Stimulated activated CD8-positive, alpha-beta memory T cell treated with anti-CD3 and anti-CD28 coated beads, Interleukin-12 subunit alpha, Interleukin-12 subunit beta, amount 100 ng/mL, for 4 hours (primary cell): ENCODE results near the gene PKNOX2.
A peak's percentile ranks its signal among the peaks of the same experiment; 100 is the strongest.

Experiments used
- DNase-seq: peaks from one replicate; pipeline ENCODE4 v3.0.0-alpha.2; 2020; ENCODE audit warnings: low read depth

The PKNOX2 gene

GRCh38 chr11:125164422-125165110 lies at the start of gene PKNOX2:
PKNOX2 (plus strand) TSS chr11:125164751; CDS start chr11:125351306, 186,555 bp downstream.
- DNase-seq = peak; percentile 21

GRCh38 chr11:125117429-125117828 lies 47.1 kb upstream of the PKNOX2 start:
- no peak for DNase-seq

GRCh38 chr11:125123194-125123946 lies 41.2 kb upstream of the PKNOX2 start:
- no peak for DNase-seq

GRCh38 chr11:125123947-125124617 lies 40.5 kb upstream of the PKNOX2 start:
- no peak for DNase-seq

- no peak for DNase-seq
These were observed 39.9 kb upstream of the PKNOX2 start for GRCh38 chr11:125124618-125124992.

GRCh38 chr11:125128450-125128849 lies 36.1 kb upstream of the PKNOX2 start:
- no peak for DNase-seq

- DNase-seq = no peak
These were observed 35.1 kb upstream of the PKNOX2 start for GRCh38 chr11:125129316-125129993.

GRCh38 chr11:125132071-125132470 lies 32.5 kb upstream of the PKNOX2 start:
- DNase-seq = no peak

- DNase-seq = no peak
These were observed 32.0 kb upstream of the PKNOX2 start for GRCh38 chr11:125132596-125132995.

- no peak for DNase-seq
These were observed 28.6 kb upstream of the PKNOX2 start for GRCh38 chr11:125136001-125136400.

GRCh38 chr11:125138966-125139365 lies 25.6 kb upstream of the PKNOX2 start:
- DNase-seq = no peak

GRCh38 chr11:125139778-125140177 lies 24.8 kb upstream of the PKNOX2 start:
- no peak for DNase-seq

- no peak for DNase-seq
These were observed 24.3 kb upstream of the PKNOX2 start for GRCh38 chr11:125140233-125140632.

- DNase-seq = no peak
These were observed 23.4 kb upstream of the PKNOX2 start for GRCh38 chr11:125141178-125141577.

- DNase-seq = peak; percentile 27
These were observed 22.6 kb upstream of the PKNOX2 start for GRCh38 chr11:125141686-125142535.

GRCh38 chr11:125146232-125146631 lies 18.3 kb upstream of the PKNOX2 start:
- DNase-seq = no peak

- DNase-seq = no peak
These were observed 17.3 kb upstream of the PKNOX2 start for GRCh38 chr11:125147280-125147679.

- no peak for DNase-seq
These were observed 16.5 kb upstream of the PKNOX2 start for GRCh38 chr11:125148011-125148410.

- DNase-seq = no peak
These were observed 15.8 kb upstream of the PKNOX2 start for GRCh38 chr11:125148743-125149142.

GRCh38 chr11:125153837-125154236 lies 10.7 kb upstream of the PKNOX2 start:
- no peak for DNase-seq

- no peak for DNase-seq
These were observed 10.0 kb upstream of the PKNOX2 start for GRCh38 chr11:125154378-125155099.
